HepG2 (cell line): ENCODE data around the gene TPST2. TPM values are rescaled to one million over a fixed set of nuclear protein-coding genes. Genes with fewer than 3 reads are reported as not detected.
A peak's percentile ranks its signal among the peaks of the same experiment; 100 is the strongest.

Source experiments
- FOXM1 ChIP-seq: sonication (generic); formaldehyde crosslinking; IDR thresholded peaks from 2 replicates; pipeline ENCODE4 v1.5.0; 2020; ENCODE audit warnings: missing genetic modification reagents
- GLI4 ChIP-seq: sonication (generic); formaldehyde crosslinking; IDR thresholded peaks from 2 replicates; pipeline ENCODE4 v1.5.1; 2020; ENCODE audit warnings: missing genetic modification reagents, mild to moderate bottlenecking, moderate library complexity, borderline replicate concordance
- MIER2 ChIP-seq: IDR thresholded peaks from 2 replicates; pipeline ENCODE4 v1.6.1; 2016; ENCODE audit warnings: missing biosample characterization, missing genetic modification reagents
- MTERF4 ChIP-seq: sonication (generic); formaldehyde crosslinking; IDR thresholded peaks from 2 replicates; pipeline ENCODE4 v1.8.0; 2023; ENCODE audit warnings: mild to moderate bottlenecking, missing genetic modification reagents
- NONO ChIP-seq, 2 experiments: fragments of 450-650 bp in 1 of 2; sonication (generic) in 1 of 2; formaldehyde crosslinking in 1 of 2; IDR thresholded peaks in 1 of 2; conservative IDR thresholded peaks in 1 of 2; 2 replicates each; pipeline versions ENCODE4 v1.6.1 to v1.8.0; 2017 to 2022; ENCODE audit warnings: mild to moderate bottlenecking in 1 of 2, missing genetic modification reagents in 1 of 2, moderate library complexity in 1 of 2
- RFX5 ChIP-seq: IDR thresholded peaks from 2 replicates; pipeline ENCODE4 v1.6.1; 2011; ENCODE audit warnings: low read depth, low read length, improper control_type of control experiment
- RORA ChIP-seq: sonication (generic); formaldehyde crosslinking; IDR thresholded peaks from 2 replicates; pipeline ENCODE4 v1.5.0; 2020; ENCODE audit warnings: mild to moderate bottlenecking, missing genetic modification reagents, moderate library complexity
- SMAD3 ChIP-seq: sonication (generic); formaldehyde crosslinking; IDR thresholded peaks from 2 replicates; pipeline ENCODE4 v1.4.0; 2020; ENCODE audit warnings: missing genetic modification reagents
- SMARCE1 ChIP-seq: fragments of 450-650 bp; IDR thresholded peaks from 2 replicates; pipeline ENCODE4 v1.6.1; 2017; ENCODE audit warnings: borderline replicate concordance
- THRA ChIP-seq: sonication (generic); formaldehyde crosslinking; IDR thresholded peaks from 2 replicates; pipeline ENCODE4 v1.4.0; 2020; ENCODE audit warnings: missing genetic modification reagents, borderline replicate concordance
- ZFP36L1 ChIP-seq: sonication (generic); formaldehyde crosslinking; IDR thresholded peaks from 2 replicates; pipeline ENCODE4 v1.8.0; 2022; ENCODE audit warnings: mild to moderate bottlenecking, missing genetic modification reagents, moderate library complexity
- ZFP62 ChIP-seq: sonication (generic); formaldehyde crosslinking; IDR thresholded peaks from 2 replicates; pipeline ENCODE4 v1.4.0; 2020; ENCODE audit warnings: missing genetic modification reagents
- ZKSCAN8 ChIP-seq: IDR thresholded peaks from 2 replicates; pipeline ENCODE4 v1.6.1; 2016; ENCODE audit warnings: borderline replicate concordance, missing genetic modification reagents, missing compliant biosample characterization
- ZNF234 ChIP-seq: sonication (generic); formaldehyde crosslinking; conservative IDR thresholded peaks from 2 replicates; pipeline ENCODE4 v1.5.1; 2020; ENCODE audit warnings: mild to moderate bottlenecking, missing genetic modification reagents
- ZNF317 ChIP-seq: sonication (generic); formaldehyde crosslinking; IDR thresholded peaks from 2 replicates; pipeline ENCODE4 v1.5.0; 2020; ENCODE audit warnings: mild to moderate bottlenecking, missing genetic modification reagents
- ZNF547 ChIP-seq: sonication (generic); formaldehyde crosslinking; IDR thresholded peaks from 2 replicates; pipeline ENCODE4 v1.5.1; 2020; ENCODE audit warnings: mild to moderate bottlenecking, missing genetic modification reagents
- ZNF563 ChIP-seq: sonication (generic); formaldehyde crosslinking; IDR thresholded peaks from 2 replicates; pipeline ENCODE4 v1.8.0; 2022; ENCODE audit warnings: mild to moderate bottlenecking, moderate library complexity, missing genetic modification reagents
- ZNF597 ChIP-seq: sonication (generic); formaldehyde crosslinking; IDR thresholded peaks from 2 replicates; pipeline ENCODE4 v1.5.0; 2020; ENCODE audit warnings: missing genetic modification reagents
- ZNF709 ChIP-seq: sonication (generic); formaldehyde crosslinking; IDR thresholded peaks from 2 replicates; pipeline ENCODE4 v1.5.0; 2020; ENCODE audit warnings: mild to moderate bottlenecking, missing genetic modification reagents
- ZNF720 ChIP-seq: sonication (generic); formaldehyde crosslinking; IDR thresholded peaks from 2 replicates; pipeline ENCODE4 v1.4.0; 2020; ENCODE audit warnings: missing genetic modification reagents
- ZNF792 ChIP-seq: IDR thresholded peaks from 2 replicates; pipeline ENCODE4 v1.6.1; 2016
- polyA plus RNA-seq, 8 experiments: library from polyadenylated mRNA; depleted of rRNA in 3 of 8; stranded (reverse) in 7 of 8; unstranded in 1 of 8; fragments of >200 nt; fragmentation: Illumina TruSeq in 4 of 8; extraction: Trizol in 4 of 8; gene quantifications; 2 replicates each; pipeline versions ENCODE4 v1.2.1 to v1.2.3, GENCODE V29; 2011 to 2016; ENCODE audit warnings: low read depth in 4 of 8, missing spikeins in 1 of 8, mixed read lengths in 1 of 8; ENCODE audit not compliant: insufficient read depth in 1 of 8
- total RNA-seq, 5 experiments: library from RNA; depleted of rRNA; stranded (reverse); fragments of >200 nt; fragmentation: Illumina TruSeq; extraction: Trizol; gene quantifications; 2 replicates each; pipeline ENCODE4 v1.2.3, GENCODE V29; 2016; ENCODE audit warnings: low read depth in 1 of 5
- TF ChIP-seq, protein P1 (sequence below): conservative IDR thresholded peaks from 2 replicates; pipeline ENCODE4 v1.6.1; 2018; ENCODE audit warnings: missing genetic modification reagents
- TF ChIP-seq, protein P2 (sequence below): sonication (generic); formaldehyde crosslinking; IDR thresholded peaks from 2 replicates; pipeline ENCODE4 v1.5.0; 2020; ENCODE audit warnings: mild to moderate bottlenecking, missing genetic modification reagents

The TPST2 gene
- total and polyA plus RNA-seq, 2 of the 13 experiments (the other 11 are each of a cell fraction or from before 2014, with no cell fraction given), result 15.2 to 23.8 TPM

DNA sequence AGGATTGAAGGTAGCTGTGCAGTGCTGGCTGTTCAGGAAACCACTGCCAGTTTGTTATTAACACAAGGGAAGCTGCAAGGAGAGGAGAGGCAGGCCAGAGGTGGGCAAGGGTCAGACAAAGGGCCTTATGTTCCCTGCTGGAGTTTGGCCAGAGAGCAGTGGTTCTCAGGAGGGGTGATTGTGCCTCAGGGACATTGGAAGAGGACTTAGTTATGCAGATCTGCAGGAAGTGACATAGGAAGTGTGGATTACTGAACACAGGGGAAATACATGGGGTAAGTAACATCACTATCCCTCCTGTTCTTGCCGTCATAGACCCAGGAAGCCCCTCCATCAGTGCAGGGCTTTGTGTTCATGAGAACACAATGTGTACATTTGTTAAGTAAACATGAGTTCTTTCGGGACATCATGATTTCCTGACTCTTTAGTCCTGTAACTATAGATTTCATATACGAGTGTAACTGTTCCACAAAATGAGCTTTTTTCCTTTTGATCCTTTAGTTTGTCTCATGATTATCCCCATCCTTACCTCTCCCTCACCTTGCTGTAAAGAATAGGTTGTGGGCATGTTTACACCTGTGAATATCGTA, 100.4 kb downstream of the TPST2 start (continued):
- TF ChIP-seq, protein P1, sequence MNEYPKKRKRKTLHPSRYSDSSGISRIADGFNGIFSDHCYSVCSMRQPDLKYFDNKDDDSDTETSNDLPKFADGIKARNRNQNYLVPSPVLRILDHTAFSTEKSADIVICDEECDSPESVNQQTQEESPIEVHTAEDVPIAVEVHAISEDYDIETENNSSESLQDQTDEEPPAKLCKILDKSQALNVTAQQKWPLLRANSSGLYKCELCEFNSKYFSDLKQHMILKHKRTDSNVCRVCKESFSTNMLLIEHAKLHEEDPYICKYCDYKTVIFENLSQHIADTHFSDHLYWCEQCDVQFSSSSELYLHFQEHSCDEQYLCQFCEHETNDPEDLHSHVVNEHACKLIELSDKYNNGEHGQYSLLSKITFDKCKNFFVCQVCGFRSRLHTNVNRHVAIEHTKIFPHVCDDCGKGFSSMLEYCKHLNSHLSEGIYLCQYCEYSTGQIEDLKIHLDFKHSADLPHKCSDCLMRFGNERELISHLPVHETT (CRISPR knock-in tag), result no peak
- no peak for TF ChIP-seq NONO (IDR thresholded peaks at IDR 0.05)
- no peak for TF ChIP-seq NONO (CRISPR knock-in tag; conservative IDR thresholded peaks at IDR 0.05)
- no peak for TF ChIP-seq RFX5
- no peak for TF ChIP-seq MTERF4 (CRISPR knock-in tag)
- no peak for TF ChIP-seq THRA (CRISPR knock-in tag)
- no peak for TF ChIP-seq FOXM1
- TF ChIP-seq SMAD3, result no peak
- no peak for TF ChIP-seq SMARCE1
- peak; percentile 94 for TF ChIP-seq ZNF317
- TF ChIP-seq ZNF563 (CRISPR knock-in tag), result no peak
- TF ChIP-seq, protein P2, sequence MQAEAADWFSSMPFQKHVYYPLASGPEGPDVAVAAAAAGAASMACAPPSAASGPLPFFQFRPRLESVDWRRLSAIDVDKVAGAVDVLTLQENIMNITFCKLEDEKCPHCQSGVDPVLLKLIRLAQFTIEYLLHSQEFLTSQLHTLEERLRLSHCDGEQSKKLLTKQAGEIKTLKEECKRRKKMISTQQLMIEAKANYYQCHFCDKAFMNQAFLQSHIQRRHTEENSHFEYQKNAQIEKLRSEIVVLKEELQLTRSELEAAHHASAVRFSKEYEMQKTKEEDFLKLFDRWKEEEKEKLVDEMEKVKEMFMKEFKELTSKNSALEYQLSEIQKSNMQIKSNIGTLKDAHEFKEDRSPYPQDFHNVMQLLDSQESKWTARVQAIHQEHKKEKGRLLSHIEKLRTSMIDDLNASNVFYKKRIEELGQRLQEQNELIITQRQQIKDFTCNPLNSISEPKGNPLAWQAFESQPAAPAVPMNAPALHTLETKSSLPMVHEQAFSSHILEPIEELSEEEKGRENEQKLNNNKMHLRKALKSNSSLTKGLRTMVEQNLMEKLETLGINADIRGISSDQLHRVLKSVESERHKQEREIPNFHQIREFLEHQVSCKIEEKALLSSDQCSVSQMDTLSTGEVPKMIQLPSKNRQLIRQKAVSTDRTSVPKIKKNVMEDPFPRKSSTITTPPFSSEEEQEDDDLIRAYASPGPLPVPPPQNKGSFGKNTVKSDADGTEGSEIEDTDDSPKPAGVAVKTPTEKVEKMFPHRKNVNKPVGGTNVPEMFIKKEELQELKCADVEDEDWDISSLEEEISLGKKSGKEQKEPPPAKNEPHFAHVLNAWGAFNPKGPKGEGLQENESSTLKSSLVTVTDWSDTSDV, result no peak
- TF ChIP-seq GLI4 (CRISPR knock-in tag), result no peak
- TF ChIP-seq ZNF792 (CRISPR knock-in tag), result no peak
- TF ChIP-seq ZNF234 (CRISPR knock-in tag), result no peak
- TF ChIP-seq ZFP62 (CRISPR knock-in tag), result no peak
- TF ChIP-seq ZNF597, result no peak
- no peak for TF ChIP-seq ZNF709 (CRISPR knock-in tag)
- peak; percentile 63; the same call in 1 of the 2 replicates for TF ChIP-seq ZFP36L1
- no peak for TF ChIP-seq MIER2
- TF ChIP-seq RORA (CRISPR knock-in tag), result no peak
- no peak for TF ChIP-seq ZNF547
- no peak for TF ChIP-seq ZNF720 (CRISPR knock-in tag)
- no peak for TF ChIP-seq ZKSCAN8 (CRISPR knock-in tag)
